Measurements from ENCODE around the gene CORO7.

DNA sequence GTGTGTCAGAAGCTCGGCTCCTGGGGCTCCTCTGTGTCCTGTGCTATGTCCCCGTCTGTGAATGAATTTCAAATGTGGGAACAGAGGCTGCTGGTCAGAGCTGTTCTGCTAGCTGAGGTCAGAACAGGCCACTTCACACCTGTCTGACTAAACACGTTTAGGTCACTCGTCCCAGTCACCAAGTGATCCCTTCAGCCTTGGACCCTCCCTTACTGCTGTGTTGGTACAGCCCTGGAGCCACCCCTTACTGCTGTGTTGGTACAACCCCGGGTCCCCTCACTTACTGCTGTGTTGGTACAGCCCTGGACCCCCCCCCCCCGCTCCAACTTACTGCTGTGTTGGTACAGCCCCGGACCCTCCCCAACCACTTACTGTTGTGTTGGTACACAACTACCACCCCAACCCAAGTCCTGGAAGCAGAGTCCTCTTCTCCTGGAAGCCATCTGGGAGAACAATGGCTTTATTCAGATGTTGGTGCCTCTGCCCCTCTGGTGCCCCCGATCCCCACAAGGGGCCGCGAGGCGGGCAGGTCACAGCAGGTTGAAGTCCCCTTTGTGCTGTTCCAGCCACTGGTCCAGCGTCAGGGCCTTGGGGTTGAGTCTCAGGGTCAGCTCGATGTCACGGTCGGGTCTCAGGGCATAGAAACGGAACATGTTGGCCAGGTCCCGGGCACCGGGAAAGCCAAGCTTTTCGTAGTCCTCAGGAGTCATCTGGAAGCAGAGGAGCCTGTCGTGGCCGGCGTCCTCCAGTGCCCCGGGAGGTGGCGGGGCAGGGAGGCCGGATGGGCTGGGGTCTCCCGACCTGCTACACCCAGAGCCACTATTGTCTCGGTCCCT lies 45.1 kb upstream of the CORO7 start:
- TF ChIP-seq, protein P1, sequence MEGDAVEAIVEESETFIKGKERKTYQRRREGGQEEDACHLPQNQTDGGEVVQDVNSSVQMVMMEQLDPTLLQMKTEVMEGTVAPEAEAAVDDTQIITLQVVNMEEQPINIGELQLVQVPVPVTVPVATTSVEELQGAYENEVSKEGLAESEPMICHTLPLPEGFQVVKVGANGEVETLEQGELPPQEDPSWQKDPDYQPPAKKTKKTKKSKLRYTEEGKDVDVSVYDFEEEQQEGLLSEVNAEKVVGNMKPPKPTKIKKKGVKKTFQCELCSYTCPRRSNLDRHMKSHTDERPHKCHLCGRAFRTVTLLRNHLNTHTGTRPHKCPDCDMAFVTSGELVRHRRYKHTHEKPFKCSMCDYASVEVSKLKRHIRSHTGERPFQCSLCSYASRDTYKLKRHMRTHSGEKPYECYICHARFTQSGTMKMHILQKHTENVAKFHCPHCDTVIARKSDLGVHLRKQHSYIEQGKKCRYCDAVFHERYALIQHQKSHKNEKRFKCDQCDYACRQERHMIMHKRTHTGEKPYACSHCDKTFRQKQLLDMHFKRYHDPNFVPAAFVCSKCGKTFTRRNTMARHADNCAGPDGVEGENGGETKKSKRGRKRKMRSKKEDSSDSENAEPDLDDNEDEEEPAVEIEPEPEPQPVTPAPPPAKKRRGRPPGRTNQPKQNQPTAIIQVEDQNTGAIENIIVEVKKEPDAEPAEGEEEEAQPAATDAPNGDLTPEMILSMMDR (IDR thresholded peaks at IDR 0.05), result no peak
- no peak for TF ChIP-seq POLR2A (IDR thresholded peaks at IDR 0.05)
